ENCODE data around the gene CASS4.
"Not testable (repeated sequence)": the region's sequence is repeated elsewhere in the genome, so short reads cannot be mapped to it uniquely, and the experiment has no call there.

Gene CASS4, protein sequence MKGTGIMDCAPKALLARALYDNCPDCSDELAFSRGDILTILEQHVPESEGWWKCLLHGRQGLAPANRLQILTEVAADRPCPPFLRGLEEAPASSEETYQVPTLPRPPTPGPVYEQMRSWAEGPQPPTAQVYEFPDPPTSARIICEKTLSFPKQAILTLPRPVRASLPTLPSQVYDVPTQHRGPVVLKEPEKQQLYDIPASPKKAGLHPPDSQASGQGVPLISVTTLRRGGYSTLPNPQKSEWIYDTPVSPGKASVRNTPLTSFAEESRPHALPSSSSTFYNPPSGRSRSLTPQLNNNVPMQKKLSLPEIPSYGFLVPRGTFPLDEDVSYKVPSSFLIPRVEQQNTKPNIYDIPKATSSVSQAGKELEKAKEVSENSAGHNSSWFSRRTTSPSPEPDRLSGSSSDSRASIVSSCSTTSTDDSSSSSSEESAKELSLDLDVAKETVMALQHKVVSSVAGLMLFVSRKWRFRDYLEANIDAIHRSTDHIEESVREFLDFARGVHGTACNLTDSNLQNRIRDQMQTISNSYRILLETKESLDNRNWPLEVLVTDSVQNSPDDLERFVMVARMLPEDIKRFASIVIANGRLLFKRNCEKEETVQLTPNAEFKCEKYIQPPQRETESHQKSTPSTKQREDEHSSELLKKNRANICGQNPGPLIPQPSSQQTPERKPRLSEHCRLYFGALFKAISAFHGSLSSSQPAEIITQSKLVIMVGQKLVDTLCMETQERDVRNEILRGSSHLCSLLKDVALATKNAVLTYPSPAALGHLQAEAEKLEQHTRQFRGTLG

GRCh38 chr20:56411759-56412472 lies at the start of gene CASS4:
CASS4 (plus strand) TSS chr20:56412260; CDS start chr20:56412459, 199 bp downstream.
- FAIRE-seq = no peak

GRCh38 chr20:56362833-56363413 lies 49.1 kb upstream of the CASS4 start:
- no peak for FAIRE-seq

- no peak for FAIRE-seq
Observed at GRCh38 chr20:56363491-56363890, 48.6 kb upstream of the CASS4 start.

GRCh38 chr20:56368351-56369134 lies 43.5 kb upstream of the CASS4 start:
- no peak for FAIRE-seq

DNA sequence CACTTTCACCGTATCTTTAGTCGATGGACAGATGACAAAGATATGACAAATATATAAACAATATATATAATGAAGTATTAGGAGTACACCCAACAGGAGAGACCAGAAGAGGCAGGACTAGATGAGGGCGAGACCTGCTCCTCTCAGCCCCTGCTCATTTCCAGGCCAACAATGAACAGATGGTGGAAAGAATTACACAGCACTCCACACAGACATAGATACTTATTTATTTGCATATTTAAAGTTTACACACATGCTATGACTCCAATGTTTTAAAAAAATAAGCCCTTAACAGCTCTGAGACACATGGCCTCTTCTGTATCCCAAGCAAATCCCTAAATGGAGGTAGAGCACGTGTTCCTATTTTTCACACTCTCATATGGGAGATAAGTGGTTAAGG lies 42.9 kb upstream of the CASS4 start:
- FAIRE-seq = no peak

- FAIRE-seq = no peak
Observed at GRCh38 chr20:56371977-56372376, 40.1 kb upstream of the CASS4 start.

- no peak for FAIRE-seq
Observed at GRCh38 chr20:56372850-56373249, 39.2 kb upstream of the CASS4 start.

DNA sequence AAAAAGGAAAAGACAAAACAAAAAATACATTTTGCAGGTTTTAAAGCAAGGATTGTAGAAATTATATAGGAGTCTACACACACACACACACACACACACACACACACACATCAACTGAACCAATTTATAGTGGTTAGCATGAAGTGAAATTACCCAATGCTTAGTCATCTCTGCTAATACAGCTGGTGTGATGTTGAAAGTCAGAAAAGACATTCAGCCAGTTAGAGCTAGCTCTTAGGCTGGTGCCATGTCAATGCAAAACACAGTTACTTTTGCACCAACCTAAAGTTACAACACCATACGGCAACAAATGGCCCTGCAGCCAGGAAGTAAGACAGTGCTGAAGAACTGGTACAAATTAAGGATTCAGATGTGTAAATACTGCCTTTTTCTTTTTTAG lies 38.1 kb upstream of the CASS4 start:
- no peak for FAIRE-seq

DNA sequence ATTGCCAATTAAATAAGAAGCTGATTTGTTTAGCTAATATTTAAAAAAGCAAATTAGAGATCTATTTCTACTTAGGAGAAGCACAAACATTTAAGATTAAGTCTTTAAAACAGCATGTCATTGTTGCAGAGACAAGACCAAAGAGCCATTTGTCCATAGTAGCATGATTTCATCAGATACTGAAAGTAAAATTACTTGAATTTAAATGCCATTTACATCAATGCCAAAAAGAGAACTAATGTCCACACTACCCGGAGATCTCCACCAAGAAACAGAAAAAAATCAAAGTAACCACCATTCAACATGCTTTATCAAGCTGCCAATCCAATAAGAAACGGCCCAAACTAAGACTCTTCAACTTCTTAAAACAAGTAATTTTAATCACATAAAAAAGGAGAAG lies 35.7 kb upstream of the CASS4 start:
- no peak for FAIRE-seq

- no peak for FAIRE-seq
Observed at GRCh38 chr20:56378386-56378785, 33.7 kb upstream of the CASS4 start.

GRCh38 chr20:56380375-56380774 lies 31.7 kb upstream of the CASS4 start:
- FAIRE-seq = no peak

DNA sequence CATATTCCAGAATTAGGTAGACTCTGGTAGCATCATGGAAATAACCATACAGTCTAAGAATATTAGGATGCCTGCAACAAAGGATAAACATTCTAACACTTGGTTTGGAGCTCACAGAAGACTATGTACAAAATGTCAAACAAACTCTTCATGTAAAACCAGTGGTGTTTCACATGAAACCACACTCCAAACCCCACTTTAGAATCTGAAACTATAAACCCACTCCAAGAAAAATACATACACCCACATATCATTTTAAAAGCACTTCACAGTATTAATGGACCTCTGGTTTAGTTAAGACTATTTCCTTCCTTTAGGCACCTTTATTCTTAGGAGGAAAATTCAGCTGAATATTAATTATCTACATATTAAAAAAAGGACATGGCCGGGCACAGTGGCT lies 30.6 kb upstream of the CASS4 start:
- no peak for FAIRE-seq

DNA sequence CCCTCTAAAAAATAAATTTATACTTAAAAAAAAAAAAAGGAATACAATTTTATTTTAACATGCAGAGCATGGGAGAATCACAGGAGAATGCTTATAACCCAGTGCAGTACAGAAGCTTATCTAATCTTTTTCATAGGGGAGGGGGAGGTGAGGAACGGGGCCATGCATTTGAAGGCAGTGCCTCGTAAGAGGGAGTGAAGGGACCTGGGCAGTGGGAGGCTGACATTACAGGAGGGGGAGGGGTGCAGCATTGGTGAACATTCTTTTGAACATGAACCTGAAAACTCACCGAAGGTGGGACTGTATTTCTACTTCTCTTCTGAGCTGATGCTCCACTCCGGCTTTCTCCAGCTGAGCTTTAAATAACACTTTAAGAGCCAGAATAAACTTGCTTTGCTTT lies 29.4 kb upstream of the CASS4 start:
- no peak for FAIRE-seq

- no peak for FAIRE-seq
Observed at GRCh38 chr20:56383334-56383733, 28.7 kb upstream of the CASS4 start.

DNA sequence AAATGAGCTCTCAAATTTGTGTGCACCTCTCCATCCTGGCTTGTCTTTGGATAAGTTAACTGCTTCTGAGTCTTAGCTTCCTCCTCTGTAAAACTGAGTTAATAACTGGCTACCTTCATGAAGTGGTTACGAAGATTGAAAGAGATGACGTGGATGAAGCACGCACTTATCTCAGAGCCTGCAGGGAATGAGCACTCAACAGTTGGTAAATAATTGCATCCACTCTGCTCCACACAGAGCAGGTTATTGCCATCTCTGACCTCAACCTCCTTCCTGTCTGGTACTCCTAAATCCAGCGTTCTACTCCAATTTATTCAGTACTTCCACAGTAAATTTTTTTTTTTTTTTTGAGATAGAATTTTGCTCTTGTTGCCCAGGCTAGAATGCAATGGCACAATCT lies 26.9 kb upstream of the CASS4 start:
- no peak for FAIRE-seq

DNA sequence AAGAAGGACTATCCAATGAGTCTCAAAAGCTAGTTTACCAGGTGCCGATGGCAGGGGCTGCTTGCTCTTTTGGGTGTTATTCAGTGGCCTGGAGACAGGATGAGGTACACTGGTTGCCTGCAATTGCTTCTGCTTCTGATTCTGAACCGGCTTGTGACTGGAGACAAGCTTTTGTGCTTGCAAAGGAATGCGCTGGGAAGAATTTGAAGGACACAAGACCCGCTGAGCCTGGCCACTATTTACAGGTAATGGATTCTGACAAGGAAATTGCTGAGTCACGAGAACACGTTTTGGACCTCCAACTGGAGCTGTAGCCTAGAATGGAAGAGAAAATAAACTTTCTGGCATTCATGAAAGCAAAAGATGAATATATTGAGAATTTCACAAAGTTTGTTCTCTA lies 25.8 kb upstream of the CASS4 start:
- no peak for FAIRE-seq

DNA sequence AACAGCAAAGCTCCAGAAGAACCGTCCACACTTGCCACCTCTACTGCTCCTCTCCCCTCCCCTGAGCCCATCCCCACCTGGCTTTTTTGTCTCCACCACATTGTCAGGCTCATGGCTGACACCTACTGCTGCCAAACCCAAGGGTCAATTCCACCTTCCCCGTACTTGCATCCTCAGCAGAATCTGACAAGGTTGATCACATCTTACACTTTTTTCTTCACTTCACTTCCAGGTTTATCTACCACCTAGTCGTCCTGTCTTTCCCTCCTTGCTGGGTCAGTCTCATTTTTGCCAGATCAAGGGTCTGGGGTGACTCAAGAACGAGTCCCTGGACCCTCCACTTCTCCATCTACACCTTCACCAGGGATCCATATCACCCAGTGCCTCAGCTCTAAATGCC lies 23.2 kb upstream of the CASS4 start:
- FAIRE-seq = no peak

- no peak for FAIRE-seq
Observed at GRCh38 chr20:56389807-56390206, 22.3 kb upstream of the CASS4 start.

GRCh38 chr20:56390396-56390795 lies 21.7 kb upstream of the CASS4 start:
- not testable (repeated sequence) for FAIRE-seq

GRCh38 chr20:56391037-56391436 lies 21.0 kb upstream of the CASS4 start:
- FAIRE-seq = no peak

DNA sequence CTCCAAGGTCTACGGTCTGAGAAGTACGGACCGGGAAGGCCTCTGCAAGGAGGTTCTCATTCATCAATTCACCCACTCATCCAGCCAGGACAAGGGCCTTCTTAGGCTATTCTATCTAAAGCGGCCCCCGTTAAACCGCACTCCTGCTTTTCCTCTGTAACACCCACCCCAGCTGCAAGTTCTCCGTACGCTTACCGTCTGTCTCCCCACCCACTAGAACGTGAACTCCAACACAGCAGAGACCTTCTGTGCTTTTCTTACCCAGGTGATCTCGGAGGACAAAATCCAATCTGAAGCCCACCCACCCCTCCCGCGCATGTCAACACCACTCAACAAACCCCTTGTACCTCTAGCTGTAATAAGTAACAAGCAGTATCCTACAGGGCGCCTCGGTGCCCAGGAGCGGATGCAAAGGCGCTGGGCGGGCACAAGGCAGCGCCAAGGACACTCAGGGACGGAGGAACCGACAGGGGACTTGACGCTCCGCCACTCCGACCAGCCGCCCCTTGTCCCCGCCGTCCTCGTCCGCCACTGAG lies 20.4 kb upstream of the CASS4 start:
- no peak for FAIRE-seq
